H9 (cell line): ENCODE measurements around the gene MIGA1. TPM values are rescaled to one million over a fixed set of nuclear protein-coding genes. Genes with fewer than 3 reads are reported as not detected.

Source experiments
- DNase-seq: peaks from one replicate; pipeline ENCODE4 v3.0.0-alpha.2; 2017
- H2AFZ ChIP-seq: one replicate; pipeline ENCODE4 v1.6.1; 2013; ENCODE audit warnings: mild to moderate bottlenecking, low read length, control low read depth, moderate library complexity
- H2AK5ac ChIP-seq: 2 replicates; pipeline ENCODE4 v1.6.1; 2013; ENCODE audit warnings: low read length, control low read depth, mixed read lengths; ENCODE audit not compliant: insufficient read length
- H2BK120ac ChIP-seq: one replicate; pipeline ENCODE4 v1.6.1; 2013; ENCODE audit warnings: low read depth, mild to moderate bottlenecking, low read length, control low read depth, inconsistent platforms; ENCODE audit not compliant: poor library complexity, severe bottlenecking
- H2BK12ac ChIP-seq: 2 replicates; pipeline ENCODE4 v1.6.1; 2013; ENCODE audit warnings: low read length, control low read depth, mixed read lengths, low read depth; ENCODE audit not compliant: insufficient read length
- H2BK15ac ChIP-seq: 2 replicates; pipeline ENCODE4 v1.6.1; 2013; ENCODE audit warnings: low read depth, low read length, control low read depth
- H2BK20ac ChIP-seq: one replicate; pipeline ENCODE4 v1.6.1; 2013; ENCODE audit warnings: low read depth, mild to moderate bottlenecking, low read length, control low read depth, inconsistent platforms; ENCODE audit not compliant: poor library complexity, severe bottlenecking
- H2BK5ac ChIP-seq: 2 replicates; pipeline ENCODE4 v1.6.1; 2013; ENCODE audit warnings: low read length, control low read depth, mixed read lengths; ENCODE audit not compliant: insufficient read length
- H3K14ac ChIP-seq: 2 replicates; pipeline ENCODE4 v1.6.1; 2013; ENCODE audit warnings: low read length, control low read depth; ENCODE audit not compliant: insufficient read depth
- H3K18ac ChIP-seq: 2 replicates; pipeline ENCODE4 v1.6.1; 2013; ENCODE audit warnings: low read depth, mild to moderate bottlenecking, mixed read lengths, low read length, control low read depth; ENCODE audit not compliant: insufficient read length
- H3K23ac ChIP-seq: 2 replicates; pipeline ENCODE4 v1.6.1; 2013; ENCODE audit warnings: low read length, control low read depth, mixed read lengths, low read depth; ENCODE audit not compliant: insufficient read length
- H3K23me2 ChIP-seq: 2 replicates; pipeline ENCODE4 v1.6.1; 2013; ENCODE audit warnings: low read depth, mild to moderate bottlenecking, mixed read lengths, low read length, control low read depth; ENCODE audit not compliant: insufficient read length, poor library complexity, severe bottlenecking
- H3K27ac ChIP-seq: 2 replicates; pipeline ENCODE4 v1.5.1; 2013; ENCODE audit warnings: low read length, control low read depth, mixed read lengths, low read depth; ENCODE audit not compliant: insufficient read length
- H3K27me3 ChIP-seq: 2 replicates; pipeline ENCODE4 v1.6.1; 2013; ENCODE audit warnings: low read length, control low read depth, inconsistent platforms; ENCODE audit not compliant: insufficient read depth
- H3K4ac ChIP-seq: 2 replicates; pipeline ENCODE4 v1.6.1; 2013; ENCODE audit warnings: low read depth, mild to moderate bottlenecking, control low read depth, inconsistent platforms, low read length, moderate library complexity
- H3K4me1 ChIP-seq: 2 replicates; pipeline ENCODE4 v1.6.1; 2013; ENCODE audit warnings: low read length, control low read depth, inconsistent platforms; ENCODE audit not compliant: insufficient read depth
- H3K4me2 ChIP-seq: 2 replicates; pipeline ENCODE4 v1.6.1; 2013; ENCODE audit warnings: low read length, control low read depth, mixed read lengths; ENCODE audit not compliant: insufficient read length, insufficient read depth
- H3K56ac ChIP-seq: 2 replicates; pipeline ENCODE4 v1.6.1; 2013; ENCODE audit warnings: low read depth, mild to moderate bottlenecking, mixed read lengths, low read length, control low read depth; ENCODE audit not compliant: insufficient read length
- H3K79me1 ChIP-seq: 2 replicates; pipeline ENCODE4 v1.6.1; 2013; ENCODE audit warnings: low read depth, mild to moderate bottlenecking, moderate library complexity, low read length, control low read depth, inconsistent platforms; ENCODE audit not compliant: insufficient read depth, poor library complexity, severe bottlenecking
- H3K79me2 ChIP-seq: 2 replicates; pipeline ENCODE4 v1.6.1; 2013; ENCODE audit warnings: low read length, control low read depth, inconsistent platforms; ENCODE audit not compliant: insufficient read depth
- H3K9ac ChIP-seq: 2 replicates; pipeline ENCODE4 v1.6.1; 2013; ENCODE audit warnings: low read length, control low read depth, mixed read lengths; ENCODE audit not compliant: insufficient read length; ENCODE audit errors: extremely low read depth
- H3K9me3 ChIP-seq: one replicate; pipeline ENCODE4 v1.6.1; 2013; ENCODE audit warnings: low read depth, low read length, inconsistent platforms; ENCODE audit not compliant: control insufficient read depth
- H3T11ph ChIP-seq: one replicate; pipeline ENCODE4 v1.6.1; 2013; ENCODE audit warnings: mild to moderate bottlenecking, low read length, control low read depth, inconsistent platforms
- H4K20me1 ChIP-seq: one replicate; pipeline ENCODE4 v1.6.1; 2013; ENCODE audit not compliant: control insufficient read depth, insufficient read length, insufficient read depth
- H4K5ac ChIP-seq: 2 replicates; pipeline ENCODE4 v1.6.1; 2013; ENCODE audit warnings: low read depth, mild to moderate bottlenecking, mixed read lengths, low read length, control low read depth; ENCODE audit not compliant: insufficient read length
- H4K8ac ChIP-seq: replicated peaks from 2 replicates; pipeline ENCODE4 v1.6.1; 2013; ENCODE audit warnings: low read length, control low read depth, mixed read lengths, low read depth; ENCODE audit not compliant: insufficient read length
- H4K91ac ChIP-seq: 2 replicates; pipeline ENCODE4 v1.6.1; 2013; ENCODE audit warnings: low read depth, mild to moderate bottlenecking, moderate library complexity, mixed read lengths, low read length, control low read depth; ENCODE audit not compliant: insufficient read length
- H3K27ac Mint-ChIP-seq, 3 experiments: 2 replicates in 2 of 3; 3 replicates in 1 of 3; pipeline ENCODE4 v1.8.0; 2020 to 2021; ENCODE audit warnings: mixed read lengths in 3 of 3, mild to moderate bottlenecking in 1 of 3, moderate library complexity in 1 of 3
- H3K27me3 Mint-ChIP-seq: 2 replicates; pipeline ENCODE4 v1.8.0; 2021; ENCODE audit warnings: low read depth, mild to moderate bottlenecking, moderate library complexity, mixed read lengths
- H3K36me3 Mint-ChIP-seq, 3 experiments: 2 replicates in 2 of 3; 3 replicates in 1 of 3; pipeline ENCODE4 v1.8.0; 2020 to 2021; ENCODE audit warnings: low read depth in 3 of 3, mixed read lengths in 3 of 3; ENCODE audit not compliant: insufficient read depth in 1 of 3
- H3K4me1 Mint-ChIP-seq, 2 experiments: 2 replicates each; pipeline ENCODE4 v1.8.0; 2020; ENCODE audit warnings: mixed read lengths in 2 of 2
- H3K4me3 Mint-ChIP-seq, 2 experiments: 2 replicates in 1 of 2; 3 replicates in 1 of 2; pipeline ENCODE4 v1.8.0; 2020 to 2021; ENCODE audit warnings: mild to moderate bottlenecking in 2 of 2, mixed read lengths in 2 of 2, moderate library complexity in 1 of 2
- H3K9me3 Mint-ChIP-seq, 2 experiments: 2 replicates in 1 of 2; 3 replicates in 1 of 2; pipeline ENCODE4 v1.8.0; 2020; ENCODE audit warnings: mild to moderate bottlenecking in 2 of 2, mixed read lengths in 2 of 2, moderate library complexity in 1 of 2
- CTCF ChIP-seq: fragments of 200-600 bp; sonication (generic); conservative IDR thresholded peaks from 3 replicates; pipeline ENCODE4 v1.8.0; 2021; ENCODE audit warnings: antibody characterized with exemption, mild to moderate bottlenecking
- WGBS: extraction: QIAGEN DNeasy Blood & Tissue Kit; methylation state at CpG from one replicate; pipeline ENCODE4 v1.1.7; 2013; ENCODE audit warnings: missing lambda C conversion rate, low lambda C conversion rate, mixed read lengths; ENCODE audit not compliant: insufficient read length; ENCODE audit errors: extremely low coverage; 5-methylcytosine and 5-hydroxymethylcytosine counted together
- total RNA-seq: library from RNA; stranded (reverse); gene quantifications from 2 replicates; pipeline ENCODE4 v1.2.1, GENCODE V29; 2021

The MIGA1 gene
- total RNA-seq, 1 experiment from 2014 or later = 6.3 TPM

GRCh38 chr1:77899647-77900320, 120.3 kb downstream of the MIGA1 start:
- no peaks in the 10 kb centered on the region for H3K79me1 ChIP-seq
- no peak overlapping the region for H3K4me2 ChIP-seq
- H3K18ac ChIP-seq = no peak overlapping the region
- no peak for TF ChIP-seq CTCF
- no peaks in the 10 kb centered on the region for H3K27me3 ChIP-seq
- H3K4ac ChIP-seq = no peak overlapping the region
- no peak overlapping the region for H3K9ac ChIP-seq
- H2BK5ac ChIP-seq = no peak overlapping the region
- Mint-ChIP-seq H3K4me1 (no peaks in the 10 kb centered on the region), H3K36me3 (no peaks in the 10 kb centered on the region), H3K27ac (no peak overlapping the region), H3K27me3 (no peaks in the 10 kb centered on the region), H3K9me3 (peaks cover 2 to 3% of the 10 kb centered on the region in 2 experiments; a peak in 3 of 5 replicates), H3K4me3 (no peak overlapping the region)
- no peak overlapping the region for H3K27ac ChIP-seq
- H3K79me2 ChIP-seq = no peaks in the 10 kb centered on the region
- H4K5ac ChIP-seq = no peak overlapping the region
- H2AFZ ChIP-seq = no peak overlapping the region
- no peak overlapping the region for H2BK12ac ChIP-seq
- no peaks in the 10 kb centered on the region for H4K20me1 ChIP-seq
- H3K9me3 ChIP-seq = no peaks in the 10 kb centered on the region
- no peak overlapping the region for H2BK15ac ChIP-seq
- H2BK120ac ChIP-seq = no peak overlapping the region
- WGBS = no CpG with 5 or more reads among the region's 4 CpGs
- DNase-seq = no peak
- H2BK20ac ChIP-seq = no peak overlapping the region
- no peak overlapping the region for H3K14ac ChIP-seq
- no peak overlapping the region for H2AK5ac ChIP-seq
- H4K91ac ChIP-seq = no peak overlapping the region
- no peaks in the 10 kb centered on the region for H3K4me1 ChIP-seq
- no peaks in the 10 kb centered on the region for H3K23me2 ChIP-seq
- no peak overlapping the region for H3K23ac ChIP-seq
- no peak overlapping the region for H3K56ac ChIP-seq
- H4K8ac ChIP-seq = no peak overlapping the region
- no peak overlapping the region for H3T11ph ChIP-seq
